Measurements from ENCODE around the gene AKT2.

DNA sequence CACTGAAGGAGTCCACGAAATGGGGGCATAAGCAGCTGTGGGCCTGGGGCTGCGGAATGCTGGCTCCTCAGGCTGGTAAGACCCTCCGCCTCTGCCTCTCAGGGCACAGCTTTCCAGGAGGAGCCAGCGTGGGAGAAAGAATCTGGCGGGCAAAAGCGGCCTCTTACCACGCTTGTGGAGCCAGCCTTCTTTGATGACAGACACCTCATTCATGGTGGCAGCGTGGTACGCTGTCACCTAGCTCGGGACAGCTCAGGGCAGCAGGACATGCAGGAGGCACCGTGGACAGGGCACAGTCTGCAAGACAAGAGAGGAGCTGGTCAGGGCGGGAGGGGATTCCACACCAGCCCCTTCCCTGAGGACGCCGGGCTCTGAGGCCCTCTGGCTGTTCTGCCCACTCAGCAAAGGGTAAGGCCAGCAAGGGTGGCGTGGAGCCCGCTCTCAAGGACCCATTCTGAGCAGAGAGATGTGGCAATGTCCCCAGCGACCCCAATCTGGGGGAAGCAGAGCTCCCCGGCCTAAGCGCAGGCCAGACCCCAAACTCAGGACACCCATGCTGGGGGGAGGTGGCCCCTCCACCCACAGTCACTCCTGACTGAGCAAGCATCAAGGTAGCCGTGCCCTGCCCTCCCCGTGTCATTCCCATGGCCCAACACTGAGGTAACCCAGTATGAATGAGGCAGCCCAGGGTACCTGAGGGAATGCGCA, 19.9 kb downstream of the AKT2 start:
- TF ChIP-seq POLR2A (IDR thresholded peaks at IDR 0.05; ENCODE audit: control extremely low read depth in 1 of 2, low read depth in 2 of 2, low read length in 2 of 2) = no peak
- TF ChIP-seq, protein P1, sequence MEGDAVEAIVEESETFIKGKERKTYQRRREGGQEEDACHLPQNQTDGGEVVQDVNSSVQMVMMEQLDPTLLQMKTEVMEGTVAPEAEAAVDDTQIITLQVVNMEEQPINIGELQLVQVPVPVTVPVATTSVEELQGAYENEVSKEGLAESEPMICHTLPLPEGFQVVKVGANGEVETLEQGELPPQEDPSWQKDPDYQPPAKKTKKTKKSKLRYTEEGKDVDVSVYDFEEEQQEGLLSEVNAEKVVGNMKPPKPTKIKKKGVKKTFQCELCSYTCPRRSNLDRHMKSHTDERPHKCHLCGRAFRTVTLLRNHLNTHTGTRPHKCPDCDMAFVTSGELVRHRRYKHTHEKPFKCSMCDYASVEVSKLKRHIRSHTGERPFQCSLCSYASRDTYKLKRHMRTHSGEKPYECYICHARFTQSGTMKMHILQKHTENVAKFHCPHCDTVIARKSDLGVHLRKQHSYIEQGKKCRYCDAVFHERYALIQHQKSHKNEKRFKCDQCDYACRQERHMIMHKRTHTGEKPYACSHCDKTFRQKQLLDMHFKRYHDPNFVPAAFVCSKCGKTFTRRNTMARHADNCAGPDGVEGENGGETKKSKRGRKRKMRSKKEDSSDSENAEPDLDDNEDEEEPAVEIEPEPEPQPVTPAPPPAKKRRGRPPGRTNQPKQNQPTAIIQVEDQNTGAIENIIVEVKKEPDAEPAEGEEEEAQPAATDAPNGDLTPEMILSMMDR (IDR thresholded peaks at IDR 0.05; ENCODE audit: control extremely low read depth in 1 of 3, insufficient read depth in 1 of 3, low read depth in 1 of 3, low read length in 3 of 3) = no peak
- no peak for TF ChIP-seq CEBPB (IDR thresholded peaks at IDR 0.05; ENCODE audit: low read depth, low read length)
- TF ChIP-seq ZNF274 (IDR thresholded peaks at IDR 0.05; ENCODE audit: borderline replicate concordance, extremely low read depth, low read length) = no peak
- no peak for TF ChIP-seq KDM1A (IDR thresholded peaks at IDR 0.05; ENCODE audit: borderline replicate concordance, low read length)
- no peak for TF ChIP-seq EP300 (IDR thresholded peaks at IDR 0.05; ENCODE audit: borderline replicate concordance in 1 of 2, low read depth in 2 of 2, low read length in 2 of 2)
- no peak for TF ChIP-seq CREB1 (IDR thresholded peaks at IDR 0.05)
- TF ChIP-seq HDAC2 (IDR thresholded peaks at IDR 0.05; ENCODE audit: borderline replicate concordance in 1 of 2, low read depth in 2 of 2, low read length in 2 of 2) = no peak

All from H1 (cell line).